ENCODE measurements around the gene DCLK2. TPM values are rescaled to one million over a fixed set of nuclear protein-coding genes. Genes with fewer than 3 reads are reported as not detected.
A peak's percentile ranks its signal among the peaks of the same experiment; 100 is the strongest.

The DCLK2 gene
- total and polyA plus RNA-seq, 2 of the 8 experiments (the other 6 are each of a cell fraction or from before 2014, with no cell fraction given): 0.32 to 0.37 TPM

- Histone ChIP-seq H3K56ac (replicated peaks; ENCODE audit: insufficient read length, low read depth, low read length) (no peak overlapping the region), H2BK15ac (ENCODE audit: low read length) (no peak overlapping the region), H3K9ac (replicated peaks in 1 of 4; ENCODE audit: extremely low read depth in 1 of 4, low read depth in 3 of 4, low read length in 3 of 4) (peak overlapping the region in 1 of 4 experiments; percentile 34; a peak in 1 of 7 replicates), H3K9me3 (ENCODE audit: insufficient read depth in 2 of 2, low read depth in 1 of 2, low read length in 1 of 2) (no peaks in the 10 kb centered on the region), H2BK5ac (ENCODE audit: low read depth, low read length) (no peak overlapping the region), H3K4me1 (replicated peaks in 1 of 4; ENCODE audit: control insufficient read depth in 3 of 4, insufficient read depth in 4 of 4, low read length in 3 of 4) (no peaks in the 10 kb centered on the region; a peak in 1 of 7 replicates), H2AFZ (ENCODE audit: low read length) (no peak overlapping the region), H3K36me3 (ENCODE audit: control insufficient read depth in 2 of 4, insufficient read depth in 4 of 4, low read length in 3 of 4) (peaks cover 0 to 3% (median 0%) of the 10 kb centered on the region in 4 experiments; a peak in 2 of 8 replicates), H3K27ac (ENCODE audit: low read depth, low read length) (no peak overlapping the region), H3K23ac (ENCODE audit: insufficient read length) (no peak overlapping the region), H3K4me3 (ENCODE audit: extremely low read depth in 1 of 4, insufficient read depth in 2 of 4, low read depth in 3 of 4, low read length in 4 of 4) (no peak overlapping the region), H3K4me2 (ENCODE audit: insufficient read depth in 1 of 2, low read depth in 2 of 2, low read length in 2 of 2) (no peak overlapping the region), H3K27me3 (replicated peaks in 1 of 4; ENCODE audit: control insufficient read depth in 3 of 4, extremely low read depth in 1 of 4, insufficient read depth in 3 of 4, low read length in 3 of 4) (no peaks in the 10 kb centered on the region), H4K8ac (ENCODE audit: extremely low read depth, insufficient read depth, low read length) (no peak overlapping the region), H2BK12ac (ENCODE audit: low read depth, low read length) (no peak overlapping the region), H2BK20ac (ENCODE audit: low read length) (no peak overlapping the region), H4K5ac (ENCODE audit: insufficient read length, low read depth, low read length) (no peak overlapping the region), H2BK120ac (replicated peaks; ENCODE audit: low read depth, low read length) (no peak overlapping the region), H2AK5ac (ENCODE audit: low read depth, low read length) (no peak overlapping the region), H3K79me2 (ENCODE audit: control insufficient read depth in 1 of 2, insufficient read depth in 2 of 2, low read length in 2 of 2) (no peaks in the 10 kb centered on the region), H3K23me2 (ENCODE audit: low read depth, low read length) (no peaks in the 10 kb centered on the region), H3K79me1 (ENCODE audit: low read depth, low read length) (no peaks in the 10 kb centered on the region), H3K4ac (replicated peaks; ENCODE audit: insufficient read length, low read depth, low read length) (no peak overlapping the region), H4K20me1 (replicated peaks in 1 of 2; ENCODE audit: control insufficient read depth in 1 of 2, insufficient read depth in 2 of 2, low read length in 2 of 2) (no peaks in the 10 kb centered on the region), H4K91ac (replicated peaks; ENCODE audit: insufficient read length, low read length) (no peak overlapping the region), H3K14ac (ENCODE audit: insufficient read length) (no peak overlapping the region), H3K18ac (ENCODE audit: extremely low read depth, low read length) (no peak overlapping the region)
- no peak for DNase-seq (ENCODE audit: low read depth in 1 of 2, low spot score in 2 of 2)
- no peak for TF ChIP-seq SIN3A (conservative IDR thresholded peaks at IDR 0.05 in 1 of 2, IDR thresholded peaks at IDR 0.05 in 1 of 2; ENCODE audit: low read depth in 1 of 2, low read length in 2 of 2)
- no peak for TF ChIP-seq POLR2A (IDR thresholded peaks at IDR 0.05; ENCODE audit: control extremely low read depth in 1 of 2, low read depth in 2 of 2, low read length in 2 of 2)
- TF ChIP-seq MAX (IDR thresholded peaks at IDR 0.05): no peak
- no peak for TF ChIP-seq SRF (IDR thresholded peaks at IDR 0.05; ENCODE audit: low read depth, low read length)
- TF ChIP-seq PHF8 (conservative IDR thresholded peaks at IDR 0.05; ENCODE audit: low read depth, low read length): no peak
- no peak for TF ChIP-seq SP4 (IDR thresholded peaks at IDR 0.05; ENCODE audit: low read length)
- TF ChIP-seq POLR2AphosphoS5 (IDR thresholded peaks at IDR 0.05; ENCODE audit: low read depth, low read length): no peak
- TF ChIP-seq BACH1 (IDR thresholded peaks at IDR 0.05; ENCODE audit: low read length): no peak
- no peak for TF ChIP-seq HDAC2 (IDR thresholded peaks at IDR 0.05; ENCODE audit: borderline replicate concordance in 1 of 2, low read depth in 2 of 2, low read length in 2 of 2)
- no peak for TF ChIP-seq RNF2 (IDR thresholded peaks at IDR 0.05; ENCODE audit: borderline replicate concordance, low read depth, low read length, missing control alignments, poor library complexity, severe bottlenecking)
- no peak for TF ChIP-seq TBP (IDR thresholded peaks at IDR 0.05; ENCODE audit: low read depth, low read length)
- TF ChIP-seq ZNF274 (IDR thresholded peaks at IDR 0.05; ENCODE audit: borderline replicate concordance, extremely low read depth, low read length): no peak
- ChIA-PET CTCF (ENCODE audit: partially characterized antibody) (interaction anchor here (0.8 to 1.3 kb wide), 3 partner anchors 13 to 552 kb away, joined by 3 to 5 read pairs (median 3); no protein-coding TSS in a partner anchor), POLR2A (ENCODE audit: partially characterized antibody) (no interaction called here)
- 79% methylated on average over 1 of the region's 1 CpG; no CpG with 5 or more reads in 1 of the 2 experiments for WGBS, 2 experiments (ENCODE audit: extremely low coverage in 1 of 2, insufficient coverage in 1 of 2, insufficient read length in 1 of 2, insufficient replicate concordance in 2 of 2, low coverage in 1 of 2, low lambda C conversion rate in 2 of 2, missing lambda C conversion rate in 1 of 2)
- FAIRE-seq: no peak
Measured at GRCh38 chr4:150265806-150266205, 187.6 kb downstream of the DCLK2 start.
